ENCODE data around the gene MED25.

- TF ChIP-seq CTCF (IDR thresholded peaks at IDR 0.05; ENCODE audit: poor library complexity, severe bottlenecking) = no peak
- TF ChIP-seq RAD21 (conservative IDR thresholded peaks at IDR 0.05) = no peak
- TF ChIP-seq EZH2 (IDR thresholded peaks at IDR 0.05; ENCODE audit: borderline replicate concordance, insufficient read depth, low read length, poor library complexity, severe bottlenecking) = no peak
- TF ChIP-seq TAF1 (IDR thresholded peaks at IDR 0.05; ENCODE audit: low read depth) = no peak
- TF ChIP-seq POLR2AphosphoS5 (IDR thresholded peaks at IDR 0.05) = no peak
- no peak for TF ChIP-seq MXI1 (conservative IDR thresholded peaks at IDR 0.05; ENCODE audit: poor library complexity, severe bottlenecking)
- TF ChIP-seq EP300 (conservative IDR thresholded peaks at IDR 0.05; ENCODE audit: poor library complexity, severe bottlenecking) = no peak
- no peak for TF ChIP-seq SMC3 (conservative IDR thresholded peaks at IDR 0.05; ENCODE audit: poor library complexity)
- no peak for TF ChIP-seq REST (IDR thresholded peaks at IDR 0.05; ENCODE audit: borderline replicate concordance)
Observed at GRCh38 chr19:49831592-49831991, 13.5 kb downstream of the MED25 start.
